Ishikawa (cell line): ENCODE results near the gene CEP41.

Experiments used
- CEBPB ChIP-seq: IDR thresholded peaks from 2 replicates; pipeline ENCODE4 v1.6.1; 2012
- CREB1 ChIP-seq: IDR thresholded peaks from 2 replicates; pipeline ENCODE4 v1.6.1; 2012; ENCODE audit warnings: low read depth
- EGR1 ChIP-seq: IDR thresholded peaks from 2 replicates; pipeline ENCODE4 v1.6.1; 2012
- EP300 ChIP-seq: IDR thresholded peaks from 2 replicates; pipeline ENCODE4 v1.6.1; 2012; ENCODE audit warnings: borderline replicate concordance
- FOXM1 ChIP-seq: IDR thresholded peaks from 2 replicates; pipeline ENCODE4 v1.6.1; 2012; ENCODE audit warnings: low read depth, borderline replicate concordance
- NFIC ChIP-seq: IDR thresholded peaks from 2 replicates; pipeline ENCODE4 v1.6.1; 2012
- RAD21 ChIP-seq: IDR thresholded peaks from 2 replicates; pipeline ENCODE4 v1.6.1; 2012; ENCODE audit warnings: low read depth
- TAF1 ChIP-seq: IDR thresholded peaks from 2 replicates; pipeline ENCODE4 v1.6.1; 2012; ENCODE audit warnings: low read depth, mild to moderate bottlenecking
- TCF12 ChIP-seq: IDR thresholded peaks from 2 replicates; pipeline ENCODE4 v1.6.1; 2012; ENCODE audit warnings: low read depth
- TEAD4 ChIP-seq: IDR thresholded peaks from 2 replicates; pipeline ENCODE4 v1.6.1; 2012
- YY1 ChIP-seq: IDR thresholded peaks from 2 replicates; pipeline ENCODE4 v1.6.1; 2012; ENCODE audit warnings: low read depth
- ZBTB7A ChIP-seq: IDR thresholded peaks from 2 replicates; pipeline ENCODE4 v1.6.1; 2012; ENCODE audit warnings: low read depth
- TF ChIP-seq, protein P1 (sequence below): IDR thresholded peaks from 2 replicates; pipeline ENCODE4 v1.6.1; 2012; ENCODE audit warnings: low read depth, mild to moderate bottlenecking
- TF ChIP-seq, protein P2 (sequence below): IDR thresholded peaks from 2 replicates; pipeline ENCODE4 v1.6.1; 2012
- TF ChIP-seq, protein P3 (sequence below): IDR thresholded peaks from 2 replicates; pipeline ENCODE4 v1.6.1; 2012

Gene CEP41

DNA sequence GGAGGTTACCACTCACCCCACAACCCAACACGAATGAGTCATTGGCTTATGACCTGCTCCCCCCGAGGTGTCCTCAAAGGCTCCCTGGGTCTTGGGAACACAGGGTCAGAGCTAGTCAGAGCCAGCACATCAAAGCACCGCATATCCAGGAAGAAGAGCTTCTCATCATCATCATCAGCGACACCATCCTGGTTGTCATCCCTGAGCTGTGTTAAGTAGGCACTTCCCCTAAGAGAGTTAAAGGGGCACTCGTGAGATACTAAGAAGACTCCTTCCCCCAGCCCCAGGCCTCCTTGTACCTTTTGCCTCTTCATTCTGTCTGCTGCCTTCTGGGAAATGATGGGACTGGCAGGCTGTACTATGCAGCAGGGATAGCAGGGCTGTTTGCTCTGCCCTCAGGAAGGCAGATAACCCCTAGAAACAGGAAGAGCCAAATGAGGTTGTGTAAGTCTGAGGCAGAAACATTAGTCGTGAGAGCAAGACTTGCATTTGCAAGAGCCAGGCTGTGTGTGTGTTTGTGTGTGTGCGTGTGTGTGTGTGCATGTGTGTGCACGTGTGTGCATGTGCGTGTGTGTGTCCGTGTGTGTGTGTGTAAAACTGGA is 71.6 kb downstream of the CEP41 start:
- TF ChIP-seq, protein P1, sequence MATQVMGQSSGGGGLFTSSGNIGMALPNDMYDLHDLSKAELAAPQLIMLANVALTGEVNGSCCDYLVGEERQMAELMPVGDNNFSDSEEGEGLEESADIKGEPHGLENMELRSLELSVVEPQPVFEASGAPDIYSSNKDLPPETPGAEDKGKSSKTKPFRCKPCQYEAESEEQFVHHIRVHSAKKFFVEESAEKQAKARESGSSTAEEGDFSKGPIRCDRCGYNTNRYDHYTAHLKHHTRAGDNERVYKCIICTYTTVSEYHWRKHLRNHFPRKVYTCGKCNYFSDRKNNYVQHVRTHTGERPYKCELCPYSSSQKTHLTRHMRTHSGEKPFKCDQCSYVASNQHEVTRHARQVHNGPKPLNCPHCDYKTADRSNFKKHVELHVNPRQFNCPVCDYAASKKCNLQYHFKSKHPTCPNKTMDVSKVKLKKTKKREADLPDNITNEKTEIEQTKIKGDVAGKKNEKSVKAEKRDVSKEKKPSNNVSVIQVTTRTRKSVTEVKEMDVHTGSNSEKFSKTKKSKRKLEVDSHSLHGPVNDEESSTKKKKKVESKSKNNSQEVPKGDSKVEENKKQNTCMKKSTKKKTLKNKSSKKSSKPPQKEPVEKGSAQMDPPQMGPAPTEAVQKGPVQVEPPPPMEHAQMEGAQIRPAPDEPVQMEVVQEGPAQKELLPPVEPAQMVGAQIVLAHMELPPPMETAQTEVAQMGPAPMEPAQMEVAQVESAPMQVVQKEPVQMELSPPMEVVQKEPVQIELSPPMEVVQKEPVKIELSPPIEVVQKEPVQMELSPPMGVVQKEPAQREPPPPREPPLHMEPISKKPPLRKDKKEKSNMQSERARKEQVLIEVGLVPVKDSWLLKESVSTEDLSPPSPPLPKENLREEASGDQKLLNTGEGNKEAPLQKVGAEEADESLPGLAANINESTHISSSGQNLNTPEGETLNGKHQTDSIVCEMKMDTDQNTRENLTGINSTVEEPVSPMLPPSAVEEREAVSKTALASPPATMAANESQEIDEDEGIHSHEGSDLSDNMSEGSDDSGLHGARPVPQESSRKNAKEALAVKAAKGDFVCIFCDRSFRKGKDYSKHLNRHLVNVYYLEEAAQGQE: no peak
- TF ChIP-seq CEBPB (no peak), RAD21 (no peak), YY1 (no peak), TEAD4 (no peak), NFIC (no peak), EP300 (no peak), FOXM1 (no peak), TAF1 (no peak), ZBTB7A (no peak), TCF12 (no peak), EGR1 (no peak), CREB1 (no peak)
- TF ChIP-seq, protein P2, sequence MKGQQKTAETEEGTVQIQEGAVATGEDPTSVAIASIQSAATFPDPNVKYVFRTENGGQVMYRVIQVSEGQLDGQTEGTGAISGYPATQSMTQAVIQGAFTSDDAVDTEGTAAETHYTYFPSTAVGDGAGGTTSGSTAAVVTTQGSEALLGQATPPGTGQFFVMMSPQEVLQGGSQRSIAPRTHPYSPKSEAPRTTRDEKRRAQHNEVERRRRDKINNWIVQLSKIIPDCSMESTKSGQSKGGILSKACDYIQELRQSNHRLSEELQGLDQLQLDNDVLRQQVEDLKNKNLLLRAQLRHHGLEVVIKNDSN: no peak
- TF ChIP-seq, protein P3, sequence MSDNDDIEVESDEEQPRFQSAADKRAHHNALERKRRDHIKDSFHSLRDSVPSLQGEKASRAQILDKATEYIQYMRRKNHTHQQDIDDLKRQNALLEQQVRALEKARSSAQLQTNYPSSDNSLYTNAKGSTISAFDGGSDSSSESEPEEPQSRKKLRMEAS: no peak

- TF ChIP-seq FOXM1: no peak
- no peak for TF ChIP-seq EP300
- no peak for TF ChIP-seq ZBTB7A
- TF ChIP-seq EGR1: no peak
- TF ChIP-seq TCF12: no peak
- TF ChIP-seq, protein P1: no peak
- TF ChIP-seq TAF1: no peak
- no peak for TF ChIP-seq YY1
- TF ChIP-seq, protein P2: no peak
- TF ChIP-seq, protein P3: no peak
- no peak for TF ChIP-seq CEBPB
- TF ChIP-seq TEAD4: no peak
- TF ChIP-seq RAD21: no peak
These were observed 72.7 kb downstream of the CEP41 start for GRCh38 chr7:130367836-130368746.

DNA sequence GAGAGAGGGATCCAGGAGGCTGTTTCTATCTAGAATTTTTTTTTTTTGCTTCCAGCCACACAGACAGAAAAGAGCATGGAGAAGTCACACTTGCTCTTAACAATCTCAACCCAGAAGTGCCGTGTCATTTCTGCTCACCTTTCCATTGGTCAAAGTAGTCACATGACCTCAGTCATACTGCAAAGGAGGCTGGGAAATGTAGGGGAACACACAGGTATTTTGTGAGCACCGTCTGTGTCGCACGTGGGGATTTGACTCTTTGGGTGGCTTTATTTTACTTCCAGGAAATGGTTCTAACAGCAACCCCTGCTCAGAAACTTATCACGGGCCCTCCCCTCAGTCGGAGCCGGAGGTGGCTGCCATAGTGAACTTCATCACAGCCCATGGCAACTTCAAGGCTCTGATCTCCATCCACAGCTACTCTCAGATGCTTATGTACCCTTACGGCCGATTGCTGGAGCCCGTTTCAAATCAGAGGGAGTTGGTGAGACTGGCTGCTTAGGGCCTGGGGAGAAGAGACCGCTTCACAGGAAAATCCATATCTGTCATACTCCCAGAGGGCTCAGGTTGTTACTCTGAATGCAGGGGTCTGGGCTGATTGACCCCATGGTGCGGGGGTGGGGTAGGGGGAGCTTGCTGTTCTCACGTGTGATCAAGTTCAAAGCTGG is 73.6 kb downstream of the CEP41 start:
- TF ChIP-seq TAF1 (no peak), YY1 (no peak), TCF12 (no peak)
- TF ChIP-seq, protein P2: peak; percentile 57; the same call in 1 of the 2 replicates

DNA sequence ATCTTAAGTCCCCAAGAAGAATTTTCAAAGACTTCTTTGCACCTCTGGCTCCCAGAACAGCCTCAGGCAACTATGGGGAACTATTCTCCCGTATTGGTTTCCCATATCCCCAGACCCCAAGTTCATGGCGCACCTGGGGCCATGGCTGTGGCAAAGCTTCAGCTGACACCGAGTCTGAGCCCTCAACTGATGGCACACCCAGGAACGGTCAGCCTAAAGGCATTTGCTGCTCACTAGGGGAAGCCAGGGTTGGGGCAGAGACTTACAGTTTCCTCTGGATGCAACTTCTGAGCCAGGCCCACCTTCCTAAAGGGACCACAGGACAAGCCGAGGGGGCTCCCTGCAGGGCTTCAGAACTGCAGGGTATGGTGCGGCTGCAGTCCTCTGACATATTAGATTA is 74.3 kb downstream of the CEP41 start:
- TF ChIP-seq EP300 (no peak), CREB1 (no peak), ZBTB7A (no peak), TEAD4 (no peak), TCF12 (no peak), YY1 (no peak), FOXM1 (no peak), NFIC (no peak)
- TF ChIP-seq, protein P1: no peak
- TF ChIP-seq, protein P2: no peak
- TF ChIP-seq, protein P3: no peak
